Measurements from ENCODE around the gene JAKMIP2.

The JAKMIP2 gene

DNA sequence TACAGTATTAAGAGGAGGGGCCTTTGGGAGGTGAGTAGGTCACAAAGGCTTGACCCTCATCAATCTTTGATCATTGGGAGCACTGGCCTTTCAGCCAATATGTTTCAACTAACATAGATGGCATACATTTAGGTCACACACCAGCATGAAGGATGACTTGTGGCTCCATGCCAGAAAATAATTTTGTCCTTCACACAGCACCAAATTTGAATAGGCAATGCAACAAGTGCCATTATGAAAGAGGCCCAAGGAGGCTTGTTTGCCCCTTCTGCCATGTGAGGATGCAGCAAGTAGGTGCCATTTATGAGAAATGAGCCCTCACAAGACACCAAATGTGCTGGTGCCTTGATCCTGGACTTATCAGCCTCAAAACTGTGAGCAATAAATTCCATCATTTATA, 81.1 kb downstream of the JAKMIP2 start:
- H3K4me2 ChIP-seq (ENCODE audit: low read length), result no peak overlapping the region
- no peak overlapping the region for H3K27ac ChIP-seq (ENCODE audit: low read depth, low read length)
- H3K79me2 ChIP-seq (ENCODE audit: control insufficient read depth, low read length), result no peaks in the 10 kb centered on the region
- no peaks in the 10 kb centered on the region for H3F3A ChIP-seq (ENCODE audit: control insufficient read depth, insufficient read depth)
- TF ChIP-seq, protein P1, sequence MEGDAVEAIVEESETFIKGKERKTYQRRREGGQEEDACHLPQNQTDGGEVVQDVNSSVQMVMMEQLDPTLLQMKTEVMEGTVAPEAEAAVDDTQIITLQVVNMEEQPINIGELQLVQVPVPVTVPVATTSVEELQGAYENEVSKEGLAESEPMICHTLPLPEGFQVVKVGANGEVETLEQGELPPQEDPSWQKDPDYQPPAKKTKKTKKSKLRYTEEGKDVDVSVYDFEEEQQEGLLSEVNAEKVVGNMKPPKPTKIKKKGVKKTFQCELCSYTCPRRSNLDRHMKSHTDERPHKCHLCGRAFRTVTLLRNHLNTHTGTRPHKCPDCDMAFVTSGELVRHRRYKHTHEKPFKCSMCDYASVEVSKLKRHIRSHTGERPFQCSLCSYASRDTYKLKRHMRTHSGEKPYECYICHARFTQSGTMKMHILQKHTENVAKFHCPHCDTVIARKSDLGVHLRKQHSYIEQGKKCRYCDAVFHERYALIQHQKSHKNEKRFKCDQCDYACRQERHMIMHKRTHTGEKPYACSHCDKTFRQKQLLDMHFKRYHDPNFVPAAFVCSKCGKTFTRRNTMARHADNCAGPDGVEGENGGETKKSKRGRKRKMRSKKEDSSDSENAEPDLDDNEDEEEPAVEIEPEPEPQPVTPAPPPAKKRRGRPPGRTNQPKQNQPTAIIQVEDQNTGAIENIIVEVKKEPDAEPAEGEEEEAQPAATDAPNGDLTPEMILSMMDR (IDR thresholded peaks at IDR 0.05; ENCODE audit: low read depth, low read length, poor library complexity, severe bottlenecking), result no peak
- TF ChIP-seq EZH2phosphoT487 (IDR thresholded peaks at IDR 0.05; ENCODE audit: borderline replicate concordance, low read length), result no peak
- peaks cover 27% of the 10 kb centered on the region for H3K9me3 ChIP-seq (ENCODE audit: control insufficient read depth, insufficient read depth, low read length)
- H3K9me2 ChIP-seq (replicated peaks; ENCODE audit: control insufficient read depth, low read length), result no peaks in the 10 kb centered on the region
- no peaks in the 10 kb centered on the region for H4K20me1 ChIP-seq (ENCODE audit: control insufficient read depth, insufficient read depth, low read depth, low read length)
- H3K4me1 ChIP-seq (ENCODE audit: control insufficient read depth, low read length), result no peaks in the 10 kb centered on the region
- no peak overlapping the region for H3K4me3 ChIP-seq (ENCODE audit: low read length)
- H3K27me3 ChIP-seq (ENCODE audit: control insufficient read depth, low read length), result no peaks in the 10 kb centered on the region
- no peaks in the 10 kb centered on the region; the same call in 1 of the 2 replicates for H3K36me3 ChIP-seq (ENCODE audit: control insufficient read depth, low read length)

DNA sequence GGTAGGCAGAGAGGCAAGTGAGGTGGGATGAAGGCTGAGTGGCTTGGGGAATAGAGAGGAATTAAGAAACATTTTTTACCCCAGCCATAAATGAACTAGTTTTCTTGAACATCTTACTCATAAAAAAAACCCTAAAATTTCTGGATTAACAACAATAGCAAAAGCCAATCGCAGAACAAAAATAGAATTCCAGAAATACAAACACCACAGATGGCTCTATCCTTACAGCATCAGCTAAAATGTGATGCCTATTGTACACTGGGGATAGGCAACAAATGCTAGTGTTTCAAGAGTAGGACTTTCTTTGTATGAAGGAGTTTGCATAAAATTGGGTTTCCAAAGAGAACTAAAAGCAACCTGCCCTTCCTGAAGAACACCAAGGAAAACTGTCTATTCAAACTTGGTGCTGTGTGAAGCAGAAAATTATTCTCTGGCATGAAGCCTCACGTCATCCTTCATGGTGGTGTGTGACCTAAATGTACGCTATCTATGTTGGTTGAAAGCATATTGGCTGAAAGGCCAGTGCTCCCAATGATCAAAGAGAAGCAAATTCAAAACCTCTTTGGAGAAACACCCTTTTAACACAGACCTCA, 82.9 kb downstream of the JAKMIP2 start:
- TF ChIP-seq EZH2phosphoT487 (IDR thresholded peaks at IDR 0.05; ENCODE audit: borderline replicate concordance, low read length), result no peak
- TF ChIP-seq, protein P1 (IDR thresholded peaks at IDR 0.05; ENCODE audit: low read depth, low read length, poor library complexity, severe bottlenecking), result no peak
- H3K9me3 ChIP-seq (ENCODE audit: control insufficient read depth, insufficient read depth, low read length), result peaks cover 27% of the 10 kb centered on the region

DNA sequence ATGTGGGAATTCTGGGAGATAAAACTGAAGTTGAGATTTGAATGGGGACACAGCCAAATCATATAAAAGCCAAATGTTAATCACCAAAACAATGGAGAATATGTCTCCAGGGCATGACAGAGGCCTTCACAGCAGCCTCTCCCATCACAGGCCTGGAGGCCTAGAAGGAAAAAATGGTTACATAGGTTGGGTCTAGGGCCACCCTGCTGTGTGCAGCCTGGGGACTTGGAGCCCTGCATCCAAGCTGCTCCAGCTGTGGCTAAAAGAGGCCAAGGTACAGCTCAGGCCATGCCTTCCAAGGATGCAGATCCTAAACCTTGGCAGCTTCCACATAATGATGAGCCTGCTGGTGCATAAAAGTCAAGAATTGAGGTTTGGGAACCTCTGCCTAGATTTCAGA, 85.1 kb downstream of the JAKMIP2 start:
- H3K27me3 ChIP-seq (ENCODE audit: control insufficient read depth, low read length), result no peaks in the 10 kb centered on the region

More for the DNA sequence above, 82.9 kb downstream of the JAKMIP2 start:
- no peaks in the 10 kb centered on the region for H4K20me1 ChIP-seq (ENCODE audit: control insufficient read depth, insufficient read depth, low read depth, low read length)
- no peaks in the 10 kb centered on the region for H3K79me2 ChIP-seq (ENCODE audit: control insufficient read depth, low read length)
- H3K4me1 ChIP-seq (ENCODE audit: control insufficient read depth, low read length), result no peaks in the 10 kb centered on the region
- H3K36me3 ChIP-seq (ENCODE audit: control insufficient read depth, low read length), result no peaks in the 10 kb centered on the region; the same call in 1 of the 2 replicates
- no peak overlapping the region for H3K4me3 ChIP-seq (ENCODE audit: low read length)
- no peaks in the 10 kb centered on the region for H3K27me3 ChIP-seq (ENCODE audit: control insufficient read depth, low read length)
- no peak overlapping the region for H3K4me2 ChIP-seq (ENCODE audit: low read length)
- H3K27ac ChIP-seq (ENCODE audit: low read depth, low read length), result no peak overlapping the region
- no peaks in the 10 kb centered on the region for H3F3A ChIP-seq (ENCODE audit: control insufficient read depth, insufficient read depth)
- H3K9me2 ChIP-seq (replicated peaks; ENCODE audit: control insufficient read depth, low read length), result no peaks in the 10 kb centered on the region

More for the DNA sequence above, 85.1 kb downstream of the JAKMIP2 start:
- TF ChIP-seq, protein P1 (IDR thresholded peaks at IDR 0.05; ENCODE audit: low read depth, low read length, poor library complexity, severe bottlenecking), result no peak
- no peaks in the 10 kb centered on the region for H3F3A ChIP-seq (ENCODE audit: control insufficient read depth, insufficient read depth)
- no peak overlapping the region for H3K4me2 ChIP-seq (ENCODE audit: low read length)
- no peaks in the 10 kb centered on the region; the same call in 1 of the 2 replicates for H3K36me3 ChIP-seq (ENCODE audit: control insufficient read depth, low read length)
- H3K27ac ChIP-seq (ENCODE audit: low read depth, low read length), result no peak overlapping the region
- no peaks in the 10 kb centered on the region for H3K79me2 ChIP-seq (ENCODE audit: control insufficient read depth, low read length)
- H3K4me1 ChIP-seq (ENCODE audit: control insufficient read depth, low read length), result no peaks in the 10 kb centered on the region
- H4K20me1 ChIP-seq (ENCODE audit: control insufficient read depth, insufficient read depth, low read depth, low read length), result no peaks in the 10 kb centered on the region
- H3K9me3 ChIP-seq (ENCODE audit: control insufficient read depth, insufficient read depth, low read length), result peaks cover 27% of the 10 kb centered on the region
- no peak overlapping the region for H3K4me3 ChIP-seq (ENCODE audit: low read length)
- H3K9me2 ChIP-seq (replicated peaks; ENCODE audit: control insufficient read depth, low read length), result no peaks in the 10 kb centered on the region

Measured in DOHH2 (cell line).